Endometrial microvascular endothelial cells (primary cell): ENCODE data around the gene FBF1. TPM values are rescaled to one million over a fixed set of nuclear protein-coding genes. Genes with fewer than 3 reads are reported as not detected.
"Not testable (repeated sequence)": the region's sequence is repeated elsewhere in the genome, so short reads cannot be mapped to it uniquely, and the experiment has no call there.

Experiments used
- in situ Hi-C: cut with HindIII; loops from 2 replicates; pipeline ENCODE4 v1.10.0; 2017; ENCODE audit warnings: low sequenced_read_pairs, low pct_unique_long_range_greater_than_20kb; ENCODE audit errors: inconsistent ontology term
- total RNA-seq: library from RNA; depleted of rRNA; stranded (reverse); fragments of >200 nt; gene quantifications from one replicate; pipeline ENCODE4 v1.2.3, GENCODE V29; 2015; ENCODE audit errors: inconsistent ontology term

The FBF1 gene
- total RNA-seq, 1 donor from 2014 or later, result 6.8 TPM

GRCh38 chr17:75868730-75869281 is 72.0 kb downstream of the FBF1 start:
- in situ Hi-C loops, result not testable (repeated sequence)

- in situ Hi-C loops, result not testable (repeated sequence)
Observed at GRCh38 chr17:75865404-75866188, 75.2 kb downstream of the FBF1 start.

- in situ Hi-C loops, result not testable (repeated sequence)
Observed at GRCh38 chr17:75864887-75865286, 76.0 kb downstream of the FBF1 start.

GRCh38 chr17:75864448-75864871 is 76.4 kb downstream of the FBF1 start:
- in situ Hi-C loops, result no loop called here

GRCh38 chr17:75861927-75862317 is 78.9 kb downstream of the FBF1 start:
- in situ Hi-C loops, result no loop called here

Other genes with a start within 250 kb of the FBF1 start
- gene ITGB4, start 219.6 kb downstream of the FBF1 start, total RNA-seq, result 2.4 TPM
- gene GALK1, start 175.8 kb downstream of the FBF1 start, total RNA-seq, result 65.8 TPM
- 53.0 TPM for gene UNK, start 156.2 kb downstream of the FBF1 start, total RNA-seq
- 0.09 TPM for gene UNC13D, start 96.6 kb downstream of the FBF1 start, total RNA-seq
- gene WBP2, start 85.7 kb downstream of the FBF1 start, total RNA-seq, result 50.3 TPM
- 53.3 TPM for gene TRIM47, start 62.5 kb downstream of the FBF1 start, total RNA-seq
- gene TRIM65, start 44.1 kb downstream of the FBF1 start, total RNA-seq, result 26.3 TPM
- gene MRPL38, start 36.2 kb downstream of the FBF1 start, total RNA-seq, result 44.7 TPM
- 41.9 TPM for gene ACOX1, start 38.1 kb upstream of the FBF1 start, total RNA-seq
- gene TEN1, start 38.2 kb upstream of the FBF1 start, total RNA-seq, result 17.7 TPM
- gene CDK3, start 59.8 kb upstream of the FBF1 start, total RNA-seq, result 1.3 TPM
- not detected for gene EVPL, start 86.3 kb upstream of the FBF1 start, total RNA-seq
- 42.7 TPM for gene SRP68, start 131.5 kb upstream of the FBF1 start, total RNA-seq
- not detected for gene GALR2, start 133.7 kb upstream of the FBF1 start, total RNA-seq
- not detected for gene ZACN, start 138.1 kb upstream of the FBF1 start, total RNA-seq
- 70.9 TPM for gene EXOC7, start 162.7 kb upstream of the FBF1 start, total RNA-seq
- gene FOXJ1, start 200.2 kb upstream of the FBF1 start, total RNA-seq, result not detected